HG02970 (cell line): ENCODE data around the gene GUCA2A.

Source experiments
- ATAC-seq: cut with Tn5 transposase; IDR thresholded peaks from one replicate; pipeline ENCODE4 v1.9.1; 2021; ENCODE audit warnings: mild to moderate bottlenecking, moderate library complexity, moderate number of reproducible peaks; ENCODE audit not compliant: unreplicated experiment, low FRiP score

The GUCA2A gene

GRCh38 chr1:42136466-42136865 is 28.1 kb downstream of the GUCA2A start:
- ATAC-seq = no peak

- ATAC-seq = no peak
Measured at GRCh38 chr1:42135426-42135825, 29.1 kb downstream of the GUCA2A start.

GRCh38 chr1:42133809-42134526 is 30.6 kb downstream of the GUCA2A start:
- ATAC-seq = no peak

- ATAC-seq = no peak
Measured at GRCh38 chr1:42133390-42133789, 31.2 kb downstream of the GUCA2A start.

- ATAC-seq = no peak
Measured at GRCh38 chr1:42130061-42130660, 34.4 kb downstream of the GUCA2A start.

- no peak for ATAC-seq
Measured at GRCh38 chr1:42128964-42129363, 35.6 kb downstream of the GUCA2A start.

- ATAC-seq = no peak
Measured at GRCh38 chr1:42128499-42128898, 36.0 kb downstream of the GUCA2A start.

GRCh38 chr1:42127767-42128166 is 36.8 kb downstream of the GUCA2A start:
- no peak for ATAC-seq

- no peak for ATAC-seq
Measured at GRCh38 chr1:42125552-42125951, 39.0 kb downstream of the GUCA2A start.

- ATAC-seq = no peak
Measured at GRCh38 chr1:42122408-42122807, 42.1 kb downstream of the GUCA2A start.

GRCh38 chr1:42118125-42118524 is 46.4 kb downstream of the GUCA2A start:
- ATAC-seq = no peak

- no peak for ATAC-seq
Measured at GRCh38 chr1:42117214-42117613, 47.3 kb downstream of the GUCA2A start.

GRCh38 chr1:42114229-42114628 is 50.3 kb downstream of the GUCA2A start:
- no peak for ATAC-seq
